Liver (tissue), 3 donors: ENCODE results near the gene MTF1.

Experiments used
- ATF3 ChIP-seq: IDR thresholded peaks from 2 replicates; pipeline ENCODE4 v1.6.1; 2016; ENCODE audit warnings: antibody characterized with exemption
- CTCF ChIP-seq: fragments of 150-350 bp; IDR thresholded peaks from 2 replicates; pipeline ENCODE4 v1.5.1; 2017; ENCODE audit warnings: improper control_type of control experiment, low read depth, low read length; ENCODE audit not compliant: missing input control
- JUND ChIP-seq, 2 donors: IDR thresholded peaks; 2 replicates each; pipeline ENCODE4 v1.6.1; 2016; ENCODE audit warnings: antibody characterized with exemption in 2 of 2
- RAD21 ChIP-seq, 2 donors: IDR thresholded peaks; 2 replicates each; pipeline ENCODE4 v1.6.1; 2016; ENCODE audit warnings: antibody characterized with exemption in 2 of 2, mild to moderate bottlenecking in 2 of 2
- REST ChIP-seq: IDR thresholded peaks from 2 replicates; pipeline ENCODE4 v1.6.1; 2016; ENCODE audit warnings: antibody characterized with exemption, mild to moderate bottlenecking
- TAF1 ChIP-seq: conservative IDR thresholded peaks from 2 replicates; pipeline ENCODE4 v1.6.1; 2016; ENCODE audit warnings: antibody characterized with exemption, mild to moderate bottlenecking
- YY1 ChIP-seq: IDR thresholded peaks from 2 replicates; pipeline ENCODE4 v1.6.1; 2016; ENCODE audit warnings: antibody characterized with exemption, mild to moderate bottlenecking
- donor health status: healthy.
- donor health status: healthy.

- TF ChIP-seq TAF1 (no peak), CTCF (no peak), REST (no peak), RAD21 (IDR thresholded peaks at IDR 0.05) (no peak), ATF3 (no peak), YY1 (no peak), JUND (IDR thresholded peaks at IDR 0.05) (no peak)
Measured at GRCh38 chr1:37831809-37832208, 27.6 kb downstream of the MTF1 start.
